Stimulated activated CD8-positive, alpha-beta memory T cell treated with anti-CD3 and anti-CD28 coated beads, Interleukin-15, amount 100 ng/mL, for 48 hours (primary cell): Measurements from ENCODE around the gene KIAA0825.
A peak's percentile ranks its signal among the peaks of the same experiment; 100 is the strongest.
"Not testable (repeated sequence)": the region's sequence is repeated elsewhere in the genome, so short reads cannot be mapped to it uniquely, and the experiment has no call there.

ENCODE experiments used
- DNase-seq, 2 donors: peaks; one replicate each; pipeline ENCODE4 v3.0.0-alpha.2; 2020; ENCODE audit warnings: low read depth in 2 of 2

Gene KIAA0825

GRCh38 chr5:94174748-94175411, 443.5 kb downstream of the KIAA0825 start:
- DNase-seq: no peak

DNA sequence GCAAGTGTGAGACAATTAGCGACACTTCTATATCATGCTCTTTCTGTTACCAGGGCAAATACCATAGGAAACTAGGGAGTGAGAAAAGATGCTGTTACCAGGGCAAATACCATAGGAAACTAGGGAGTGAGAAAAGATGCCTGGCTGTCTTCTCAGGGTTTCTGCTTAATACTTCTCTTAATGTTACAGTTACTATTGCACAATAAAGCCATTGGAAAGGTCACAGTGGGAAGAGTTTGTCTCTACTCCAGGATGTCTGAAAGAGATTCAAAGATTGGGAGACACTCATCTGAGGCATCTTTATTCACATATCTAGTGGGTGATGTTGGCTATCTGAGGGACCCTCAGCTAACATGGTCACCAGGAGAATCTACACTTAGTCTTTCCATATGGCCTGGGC, 445.3 kb downstream of the KIAA0825 start:
- no peak for DNase-seq

DNA sequence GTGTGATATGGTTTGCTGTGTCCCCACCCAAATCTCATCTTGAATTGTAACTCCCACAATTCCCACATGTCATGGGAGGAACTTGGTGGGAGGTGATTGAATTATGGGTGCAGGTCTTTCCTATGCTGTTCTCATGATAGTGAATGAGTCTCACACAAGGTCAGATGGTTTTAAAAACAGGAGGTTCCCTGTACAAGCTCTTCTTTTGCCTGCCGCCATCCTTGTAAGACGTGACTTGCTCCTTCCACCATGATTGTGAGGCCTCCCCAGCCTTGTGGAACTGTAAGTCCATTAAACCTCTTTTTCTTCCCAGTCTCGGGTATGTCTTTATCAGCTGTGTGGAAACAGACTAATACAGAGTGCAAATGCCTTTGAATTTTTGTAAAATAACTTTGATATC, 447.3 kb downstream of the KIAA0825 start:
- DNase-seq: not testable (repeated sequence)

GRCh38 chr5:94170158-94170557, 448.2 kb downstream of the KIAA0825 start:
- DNase-seq: not testable (repeated sequence)

- DNase-seq: no peak
Measured at GRCh38 chr5:94168151-94168550, 450.3 kb downstream of the KIAA0825 start.

- DNase-seq: no peak
Measured at GRCh38 chr5:94161801-94162200, 456.6 kb downstream of the KIAA0825 start.

- DNase-seq: no peak
Measured at GRCh38 chr5:94159144-94159543, 459.3 kb downstream of the KIAA0825 start.

GRCh38 chr5:94157704-94158539, 460.5 kb downstream of the KIAA0825 start:
- DNase-seq: no peak

DNA sequence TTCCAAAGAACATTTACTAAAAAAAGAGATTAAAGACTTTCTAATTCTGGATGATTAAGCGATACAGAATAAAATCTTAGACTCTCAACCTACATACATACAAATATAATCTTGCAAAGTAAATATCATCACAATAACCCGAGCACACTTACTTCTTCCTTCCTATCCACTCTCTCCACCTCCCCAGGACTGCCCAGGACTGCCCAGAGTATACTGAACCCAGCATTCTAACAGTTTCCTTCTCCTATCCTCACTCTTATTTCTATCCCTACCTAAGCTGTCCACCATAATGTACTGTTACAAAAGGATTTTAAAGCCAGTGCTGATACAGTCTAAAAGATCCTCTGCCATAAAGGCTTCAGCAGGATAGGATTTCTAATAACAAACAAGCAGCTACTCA, 463.7 kb downstream of the KIAA0825 start:
- DNase-seq: no peak

DNA sequence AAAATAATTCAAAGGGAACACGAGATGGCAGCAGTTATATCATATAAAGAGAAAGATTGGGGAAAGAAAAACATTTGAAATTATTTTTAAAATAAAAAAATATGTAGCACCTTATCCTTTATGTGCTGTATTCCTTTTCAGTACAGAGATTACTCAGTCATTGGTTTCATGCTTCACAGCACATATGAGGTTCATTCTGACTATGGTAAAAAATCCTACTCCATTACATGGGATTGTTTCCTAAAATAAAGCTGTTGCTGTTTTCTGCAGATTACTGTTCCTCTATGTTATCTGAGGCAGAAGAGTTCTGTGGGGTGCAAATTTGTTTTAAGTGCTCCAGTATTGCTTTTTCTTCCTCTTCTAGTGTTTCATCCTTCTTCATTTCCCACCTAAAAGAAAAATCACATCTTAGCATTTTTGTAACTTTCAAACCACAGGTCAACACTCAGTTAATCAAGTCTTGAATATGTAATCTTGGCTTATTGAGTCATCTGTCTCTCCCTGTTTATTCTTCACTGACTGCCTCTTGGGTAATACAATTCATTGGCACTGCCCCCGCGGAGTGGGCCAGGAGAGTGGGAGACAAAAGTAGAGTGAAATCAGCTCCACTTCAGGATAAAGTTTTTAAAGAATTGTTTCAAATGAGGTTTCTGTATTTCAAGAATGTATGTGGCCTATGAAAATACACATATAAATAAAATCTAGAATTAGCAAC, 464.5 kb downstream of the KIAA0825 start:
- DNase-seq: no peak

GRCh38 chr5:94143621-94144020, 474.8 kb downstream of the KIAA0825 start:
- not testable (repeated sequence) for DNase-seq

- DNase-seq: no peak
Measured at GRCh38 chr5:94140300-94140699, 478.1 kb downstream of the KIAA0825 start.

DNA sequence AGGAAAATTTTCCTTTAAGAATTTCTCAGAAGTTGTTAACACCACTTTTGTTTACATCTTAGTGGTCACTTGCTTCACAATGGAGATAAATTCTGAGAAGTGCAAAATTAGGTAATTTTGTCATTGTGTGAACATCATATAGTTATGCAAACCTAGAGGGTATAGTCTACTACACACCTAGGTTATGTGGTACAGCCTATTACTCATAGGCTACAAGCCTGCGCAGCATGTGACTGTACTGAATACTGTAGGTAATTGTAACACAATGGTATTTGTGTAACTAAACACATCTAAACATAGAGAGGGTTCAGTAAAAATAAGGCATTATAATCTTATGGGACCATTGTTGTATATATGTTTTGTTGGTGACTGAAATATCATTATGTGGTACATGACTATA, 488.3 kb downstream of the KIAA0825 start:
- no peak for DNase-seq

DNA sequence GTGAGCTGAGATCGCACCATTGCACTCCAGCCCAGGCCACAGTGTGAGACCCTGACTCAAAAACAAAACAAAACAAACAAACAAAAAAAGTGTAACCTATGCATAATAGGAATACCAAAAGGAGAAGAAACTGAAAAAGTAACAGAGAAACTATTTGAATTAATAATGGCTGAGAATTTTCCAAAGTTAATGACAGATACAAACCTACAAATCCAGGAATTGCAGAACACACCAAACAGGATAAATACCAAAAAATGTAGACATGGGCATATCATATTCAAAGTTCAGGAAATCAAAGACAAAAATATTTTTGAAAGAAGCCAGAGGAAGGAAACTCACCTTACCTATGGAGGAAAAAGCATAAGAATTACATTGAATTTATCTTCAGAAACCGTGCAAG, 493.3 kb downstream of the KIAA0825 start:
- no peak for DNase-seq

GRCh38 chr5:94116317-94116716, 502.1 kb downstream of the KIAA0825 start:
- not testable (repeated sequence) for DNase-seq

GRCh38 chr5:94113087-94113486, 505.3 kb downstream of the KIAA0825 start:
- DNase-seq: no peak

DNA sequence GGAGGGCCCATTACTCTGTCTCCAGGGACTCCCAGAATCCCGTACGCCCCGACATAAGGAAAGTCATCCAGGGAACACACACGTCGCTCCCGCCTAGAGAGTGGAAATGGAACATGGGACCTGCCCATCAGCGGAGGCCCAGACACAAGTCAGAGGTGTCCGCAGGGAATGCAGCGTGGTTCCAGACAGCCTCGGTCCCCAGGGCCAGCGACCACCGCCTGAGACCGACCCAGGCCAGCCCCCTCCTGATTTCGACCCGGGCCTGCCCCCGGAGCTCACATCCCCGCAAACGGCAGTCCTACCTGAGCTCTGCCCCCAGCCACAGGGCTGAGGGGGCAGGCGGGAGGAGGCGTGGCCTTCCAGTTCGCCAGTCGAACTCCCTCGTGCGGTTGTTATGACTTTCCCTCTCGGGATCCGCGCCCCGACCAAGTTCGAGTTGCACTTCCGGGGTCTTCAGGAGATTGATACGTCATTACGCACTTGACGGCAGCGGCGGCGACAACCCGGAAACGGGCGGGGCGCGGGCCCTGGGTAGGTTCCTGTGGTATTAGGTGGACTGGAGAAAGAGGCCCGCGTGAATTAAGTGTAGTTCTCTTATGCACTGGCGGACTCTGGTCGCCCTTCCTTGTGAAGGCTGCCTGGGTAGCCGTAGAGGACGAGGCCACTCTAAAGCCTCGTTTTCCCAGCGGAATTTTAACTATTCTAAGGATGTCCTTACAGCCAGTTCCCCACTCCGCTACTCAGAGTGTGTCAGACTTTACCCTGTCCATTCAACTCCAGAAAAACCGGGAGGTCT, 507.0 kb downstream of the KIAA0825 start:
- DNase-seq: peak; percentile 85 to 91

DNA sequence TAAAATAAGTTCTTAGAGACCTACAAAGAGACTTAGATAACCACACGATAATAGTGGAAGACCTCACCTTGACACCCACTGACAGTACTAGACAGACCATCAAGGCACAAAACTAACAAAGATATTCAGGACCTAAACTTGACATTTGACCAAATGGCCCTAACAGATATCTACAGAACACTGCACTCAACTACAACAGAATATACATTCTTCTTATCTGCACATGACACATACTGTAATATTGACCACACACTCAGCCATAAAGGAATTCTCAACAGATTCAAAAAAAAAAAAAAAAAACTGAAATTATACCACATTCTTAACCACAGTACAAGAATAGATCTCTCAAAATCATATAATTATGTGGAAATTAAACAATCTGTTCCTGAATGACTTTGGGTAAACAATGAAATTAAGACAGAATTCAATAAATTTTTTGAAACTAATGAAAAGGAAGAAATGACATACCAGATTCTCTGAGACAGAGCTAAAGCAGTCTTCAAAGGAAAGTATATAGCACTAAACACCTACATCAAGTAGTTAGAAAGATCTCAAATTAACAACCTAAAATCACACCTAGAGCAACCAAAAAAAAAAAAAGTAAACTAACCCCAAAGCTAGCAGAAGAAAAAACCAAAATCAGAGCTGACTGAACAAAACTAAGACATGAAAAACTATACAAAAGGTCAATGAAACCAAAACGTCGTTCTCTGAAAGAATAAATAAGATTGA, 514.7 kb downstream of the KIAA0825 start:
- DNase-seq: no peak
